Uterus (tissue), 2 donors: Measurements from ENCODE around the gene UQCRH.
"Not testable (repeated sequence)": the region's sequence is repeated elsewhere in the genome, so short reads cannot be mapped to it uniquely, and the experiment has no call there.

Experiments used
- CTCF ChIP-seq, 4 experiments: fragments of 200-600 bp in 2 of 4; fragments of 450-650 bp in 2 of 4; sonication (generic) in 2 of 4; IDR thresholded peaks; one replicate each; pipeline ENCODE4 v1.5.1; 2016 to 2019; ENCODE audit warnings: antibody characterized with exemption in 4 of 4, mild to moderate bottlenecking in 2 of 4, moderate library complexity in 1 of 4
- POLR2A ChIP-seq, 2 donors: fragments of 450-650 bp; IDR thresholded peaks; one replicate each; pipeline ENCODE4 v1.6.1; 2016; ENCODE audit warnings: antibody characterized with exemption in 2 of 2, mild to moderate bottlenecking in 1 of 2, moderate library complexity in 1 of 2

- TF ChIP-seq CTCF, POLR2A (IDR thresholded peaks at IDR 0.05): not testable (repeated sequence)
Observed at GRCh38 chr1:46337409-46337808, 33.9 kb downstream of the UQCRH start.
